ENCODE results near the gene ZNF26.

- no peak for TF ChIP-seq EZH2 (IDR thresholded peaks at IDR 0.05; ENCODE audit: borderline replicate concordance, low read depth, low read length, severe bottlenecking)
- TF ChIP-seq CTCF (IDR thresholded peaks at IDR 0.05; ENCODE audit: borderline replicate concordance, extremely low read depth, low read length, poor library complexity, severe bottlenecking), result no peak
Observed at GRCh38 chr12:132965796-132966195, 20.4 kb upstream of the ZNF26 start.
